Upper lobe of right lung (tissue), 1 donor: Measurements from ENCODE around the gene DOK7. TPM values are rescaled to one million over a fixed set of nuclear protein-coding genes. Genes with fewer than 3 reads are reported as not detected.

Experiments used
- ATAC-seq: fragments of 200-7000 bp; cut with Tn5 transposase; one replicate; pipeline ENCODE4 v1.9.1; 2020; ENCODE audit warnings: mild to moderate bottlenecking, moderate library complexity
- DNase-seq: peaks from one replicate; pipeline ENCODE4 v3.0.0-alpha.2; 2020
- H3K27ac ChIP-seq: fragments of 200-600 bp; one replicate; pipeline ENCODE4 v1.8.0; 2022
- H3K27me3 ChIP-seq: fragments of 200-600 bp; one replicate; pipeline ENCODE4 v1.8.0; 2022; ENCODE audit warnings: mild to moderate bottlenecking
- H3K36me3 ChIP-seq: fragments of 200-600 bp; one replicate; pipeline ENCODE4 v1.8.0; 2022
- H3K4me1 ChIP-seq: fragments of 200-600 bp; one replicate; pipeline ENCODE4 v1.8.0; 2022
- H3K4me3 ChIP-seq: fragments of 200-600 bp; one replicate; pipeline ENCODE4 v1.8.0; 2022; ENCODE audit warnings: mild to moderate bottlenecking
- H3K9me3 ChIP-seq: fragments of 200-600 bp; one replicate; pipeline ENCODE4 v1.8.0; 2022
- CTCF ChIP-seq: fragments of 200-600 bp; IDR thresholded peaks from one replicate; pipeline ENCODE4 v1.8.0; 2022; ENCODE audit warnings: antibody characterized with exemption
- intact Hi-C: fragments of 100-400 bp; cut with DNase I; formaldehyde crosslinking; loops from one replicate; pipeline ENCODE4 v1.11.0; 2022
- total RNA-seq: library from RNA; stranded (reverse); fragmentation: NEBNext Ultra II Directional; extraction: Animal tissue kit (Norgen Biotek cat#: 25700); gene quantifications from one replicate; pipeline ENCODE4 v1.2.1, GENCODE V29; 2021
- donor health status: DM: no; HTN: yes; CAD: no; lungs with severe emphysema.

Gene DOK7
- total RNA-seq, 1 donor from 2014 or later = 3.6 TPM

GRCh38 chr4:3416270-3416669 is 46.8 kb upstream of the DOK7 start:
- DNase-seq = peak; percentile 31

GRCh38 chr4:3416821-3417221 is 46.3 kb upstream of the DOK7 start:
- no peak overlapping the region for H3K27ac ChIP-seq
- intact Hi-C loops = no loop called here
- no peak for TF ChIP-seq CTCF
- H3K4me3 ChIP-seq = no peak overlapping the region
- no peaks in the 10 kb centered on the region for H3K9me3 ChIP-seq
- DNase-seq (peak; percentile 58), ATAC-seq (no peak)
- no peaks in the 10 kb centered on the region for H3K27me3 ChIP-seq
- peaks cover 48% of the 10 kb centered on the region for H3K36me3 ChIP-seq
- H3K4me1 ChIP-seq = peaks cover 4% of the 10 kb centered on the region

More at GRCh38 chr4:3416270-3416669, 46.8 kb upstream of the DOK7 start:
- Histone ChIP-seq H3K4me3 (no peak overlapping the region), H3K36me3 (peaks cover 48% of the 10 kb centered on the region), H3K27ac (no peak overlapping the region), H3K4me1 (peaks cover 4% of the 10 kb centered on the region), H3K9me3 (no peaks in the 10 kb centered on the region), H3K27me3 (no peaks in the 10 kb centered on the region)
- intact Hi-C loops = no loop called here
- no peak for ATAC-seq
- TF ChIP-seq CTCF = no peak

GRCh38 chr4:3417448-3417847 is 45.7 kb upstream of the DOK7 start:
- intact Hi-C loops = no loop called here
- no peak for ATAC-seq
- no peak overlapping the region for H3K4me3 ChIP-seq

GRCh38 chr4:3418029-3418762 is 44.9 kb upstream of the DOK7 start:
- Histone ChIP-seq H3K9me3 (no peaks in the 10 kb centered on the region), H3K27me3 (no peaks in the 10 kb centered on the region), H3K27ac (no peak overlapping the region), H3K36me3 (peaks cover 59% of the 10 kb centered on the region), H3K4me1 (peaks cover 4% of the 10 kb centered on the region), H3K4me3 (no peak overlapping the region)
- ATAC-seq = peak; percentile 7
- intact Hi-C loops = no loop called here
- peak; percentile 52 for DNase-seq
- no peak for TF ChIP-seq CTCF

More at GRCh38 chr4:3417448-3417847, 45.7 kb upstream of the DOK7 start:
- Histone ChIP-seq H3K27me3 (no peaks in the 10 kb centered on the region), H3K27ac (no peak overlapping the region), H3K9me3 (no peaks in the 10 kb centered on the region), H3K36me3 (peaks cover 51% of the 10 kb centered on the region), H3K4me1 (peaks cover 4% of the 10 kb centered on the region)
- DNase-seq = peak; percentile 47
- no peak for TF ChIP-seq CTCF

GRCh38 chr4:3419836-3420605 is 43.1 kb upstream of the DOK7 start:
- no peak for TF ChIP-seq CTCF

More at GRCh38 chr4:3419836-3420605, 43.1 kb upstream of the DOK7 start:
- no peaks in the 10 kb centered on the region for H3K9me3 ChIP-seq
- DNase-seq (no peak), ATAC-seq (no peak)
- no peak overlapping the region for H3K4me3 ChIP-seq
- no peaks in the 10 kb centered on the region for H3K27me3 ChIP-seq
- H3K36me3 ChIP-seq = peaks cover 75% of the 10 kb centered on the region
- H3K27ac ChIP-seq = no peak overlapping the region
- intact Hi-C loops = no loop called here
- H3K4me1 ChIP-seq = no peaks in the 10 kb centered on the region
